Natural killer cell (primary cell): ENCODE measurements around the gene WNK1. TPM values are rescaled to one million over a fixed set of nuclear protein-coding genes. Genes with fewer than 3 reads are reported as not detected.

Source experiments
- ATAC-seq, 3 donors: fragments of 150-1000 bp in 2 of 3; fragments of 200-7000 bp in 1 of 3; cut with Tn5 transposase; 1 replicate in 1 of 3; 2 replicates in 2 of 3; pipeline ENCODE4 v1.10.0; 2021; ENCODE audit warnings: mild to moderate bottlenecking in 2 of 3, moderate library complexity in 2 of 3
- DNase-seq, 2 donors: peaks; one replicate each; pipeline versions ENCODE4 v3.0.0 to v3.0.0-alpha.2; 2013 to 2021; ENCODE audit warnings: mixed read lengths in 1 of 2
- H3K27ac ChIP-seq: one replicate; pipeline ENCODE4 v1.5.1; 2013; ENCODE audit warnings: mild to moderate bottlenecking, low read length
- H3K27me3 ChIP-seq: one replicate; pipeline ENCODE4 v1.6.1; 2013; ENCODE audit warnings: low read length; ENCODE audit not compliant: control insufficient read depth, insufficient read depth
- H3K36me3 ChIP-seq: one replicate; pipeline ENCODE4 v1.6.1; 2013; ENCODE audit warnings: low read length; ENCODE audit not compliant: control insufficient read depth, insufficient read depth
- H3K4me1 ChIP-seq: one replicate; pipeline ENCODE4 v1.6.1; 2013; ENCODE audit warnings: low read length; ENCODE audit not compliant: control insufficient read depth, insufficient read depth
- H3K4me3 ChIP-seq: one replicate; pipeline ENCODE4 v1.5.1; 2013; ENCODE audit warnings: low read length
- H3K9me3 ChIP-seq: one replicate; pipeline ENCODE4 v1.6.1; 2013; ENCODE audit warnings: low read length; ENCODE audit not compliant: control insufficient read depth, insufficient read depth
- H3K27ac Mint-ChIP-seq, 2 donors: one replicate each; pipeline ENCODE4 v1.8.0; 2022; ENCODE audit warnings: mild to moderate bottlenecking in 2 of 2, mixed read lengths in 2 of 2, moderate library complexity in 1 of 2
- H3K27me3 Mint-ChIP-seq, 2 donors: one replicate each; pipeline ENCODE4 v1.8.0; 2022; ENCODE audit warnings: low read depth in 2 of 2, mixed read lengths in 2 of 2
- H3K36me3 Mint-ChIP-seq: one replicate; pipeline ENCODE4 v1.8.0; 2022; ENCODE audit warnings: mixed read lengths
- H3K4me1 Mint-ChIP-seq, 2 donors: one replicate each; pipeline ENCODE4 v1.8.0; 2022; ENCODE audit warnings: mixed read lengths in 2 of 2
- H3K4me3 Mint-ChIP-seq: one replicate; pipeline ENCODE4 v1.8.0; 2022; ENCODE audit warnings: mild to moderate bottlenecking, moderate library complexity, mixed read lengths
- H3K9me3 Mint-ChIP-seq, 2 donors: one replicate each; pipeline ENCODE4 v1.8.0; 2022; ENCODE audit warnings: mixed read lengths in 2 of 2
- CTCF ChIP-seq: fragments of 200-600 bp; IDR thresholded peaks from one replicate; pipeline ENCODE4 v1.8.0; 2022; ENCODE audit warnings: antibody characterized with exemption
- WGBS: methylation state at CpG from one replicate; pipeline ENCODE4 v1.1.7; 2013; ENCODE audit warnings: missing lambda C conversion rate; ENCODE audit not compliant: insufficient coverage; 5-methylcytosine and 5-hydroxymethylcytosine counted together
- intact Hi-C: fragments of 100-400 bp; cut with micrococcal nuclease; formaldehyde crosslinking; loops from one replicate; pipeline ENCODE4 v1.14.2; 2022
- total RNA-seq, 4 donors: library from RNA; stranded (reverse); fragments of 120-200 nt in 1 of 4; gene quantifications; one replicate each; pipeline versions ENCODE4 v1.2.3 to v1.2.4, GENCODE V29; 2013 to 2022

The WNK1 gene
- total RNA-seq, 3 donors from 2014 or later (not counting 1 experiment from before 2014, with no cell fraction given): 177 to 203 (median 192) TPM

DNA sequence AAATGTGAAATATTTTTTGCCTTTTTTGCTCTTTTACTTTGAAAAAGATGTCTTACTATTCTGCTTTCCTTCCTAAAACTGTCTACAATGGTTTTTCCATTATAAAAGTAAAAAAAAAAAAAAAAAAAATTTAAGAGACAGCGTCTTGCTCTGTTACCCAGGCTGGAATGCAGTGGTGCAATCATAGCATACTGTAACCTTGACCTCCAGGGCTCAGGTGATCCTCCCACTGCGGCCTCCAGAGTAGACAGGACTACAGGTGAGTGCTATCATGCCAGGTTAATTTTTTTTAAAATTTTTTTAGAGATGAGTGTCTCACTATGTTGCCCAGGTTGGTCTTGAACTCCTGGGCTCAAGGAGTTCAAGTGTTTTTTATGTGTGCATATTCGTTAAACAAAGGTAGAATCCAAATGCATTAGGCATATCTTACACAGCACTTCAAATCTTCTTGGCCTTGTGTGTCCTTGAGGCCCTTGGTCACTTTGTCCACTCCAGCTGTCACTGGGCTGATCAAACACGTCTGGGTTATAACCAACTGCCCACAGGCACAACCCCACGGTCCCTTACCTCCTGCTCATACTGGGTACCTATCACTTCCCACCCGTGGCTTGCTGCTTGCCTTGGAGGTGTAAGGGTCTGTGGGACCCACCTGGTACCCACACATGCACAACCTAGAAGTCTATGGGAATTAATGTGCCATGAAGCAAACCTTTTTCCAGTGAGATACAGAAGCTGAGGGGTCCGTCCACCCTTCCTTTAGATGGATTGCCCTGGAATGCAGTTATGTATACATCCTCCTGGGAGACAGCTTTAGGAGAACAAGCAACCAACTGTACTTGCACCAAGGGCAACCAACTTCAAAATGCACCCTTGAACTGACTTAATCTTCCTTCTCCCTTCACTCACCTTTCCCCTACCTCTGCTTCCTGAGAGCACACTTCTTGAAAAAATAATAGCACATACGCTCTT is 184.3 kb downstream of the WNK1 start:
- Histone ChIP-seq H3K27me3 (no peaks in the 10 kb centered on the region), H3K9me3 (no peaks in the 10 kb centered on the region), H3K4me3 (no peak overlapping the region), H3K36me3 (peaks cover 1% of the 10 kb centered on the region), H3K27ac (no peak overlapping the region), H3K4me1 (no peaks in the 10 kb centered on the region)
- Mint-ChIP-seq H3K9me3 (no peaks in the 10 kb centered on the region), H3K36me3 (no peaks in the 10 kb centered on the region), H3K27ac (no peak overlapping the region), H3K4me1 (peaks cover 0 to 4% of the 10 kb centered on the region in 2 donors), H3K4me3 (no peak overlapping the region), H3K27me3 (no peaks in the 10 kb centered on the region)
- WGBS: 92% methylated on average over 8 of the region's 8 CpGs
- TF ChIP-seq CTCF: no peak
- intact Hi-C loops: no loop called here
- ATAC-seq (no peak), DNase-seq (no peak)

DNA sequence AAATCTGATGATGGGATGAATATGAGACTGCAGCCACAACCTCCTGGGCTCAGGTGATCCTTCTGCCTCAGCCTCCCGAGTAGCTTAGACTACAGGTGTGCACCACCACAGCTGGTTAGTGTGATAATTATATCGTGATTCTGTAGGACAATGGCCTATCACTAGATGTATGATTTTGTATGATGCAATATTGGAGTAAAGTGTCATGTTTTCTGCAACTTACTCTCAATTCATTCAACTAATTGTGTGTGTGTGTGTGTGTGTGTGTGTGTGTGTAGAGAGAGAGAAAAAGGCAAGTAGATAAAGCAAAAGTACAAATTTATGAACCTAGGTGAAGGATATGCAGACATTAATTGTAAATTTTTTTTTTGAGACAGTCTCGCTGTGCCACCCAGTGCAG is 186.4 kb downstream of the WNK1 start:
- DNase-seq: no peak
- no peak for ATAC-seq
- H3K36me3 Mint-ChIP-seq: no peaks in the 10 kb centered on the region
- Histone ChIP-seq H3K27ac (no peak overlapping the region), H3K4me1 (no peaks in the 10 kb centered on the region), H3K9me3 (no peaks in the 10 kb centered on the region), H3K27me3 (no peaks in the 10 kb centered on the region), H3K36me3 (no peaks in the 10 kb centered on the region), H3K4me3 (no peak overlapping the region)
- H3K4me3 Mint-ChIP-seq: no peak overlapping the region
- no peaks in the 10 kb centered on the region for H3K9me3 Mint-ChIP-seq
- intact Hi-C loops: no loop called here
- TF ChIP-seq CTCF: no peak
- H3K27ac Mint-ChIP-seq: no peak overlapping the region
- H3K4me1 Mint-ChIP-seq: peaks cover under 1 to 4% of the 10 kb centered on the region in 2 donors
- 100% methylated on average over 3 of the region's 3 CpGs for WGBS
- no peaks in the 10 kb centered on the region for H3K27me3 Mint-ChIP-seq

- intact Hi-C loops: no loop called here
- WGBS: 97% methylated on average over 6 of the region's 6 CpGs
- no peaks in the 10 kb centered on the region for H3K36me3 Mint-ChIP-seq
- peaks cover 5% of the 10 kb centered on the region for H3K4me1 ChIP-seq
- no peak for TF ChIP-seq CTCF
- peaks cover 3% of the 10 kb centered on the region for H3K36me3 ChIP-seq
- no peaks in the 10 kb centered on the region for H3K27me3 Mint-ChIP-seq
- no peaks in the 10 kb centered on the region for H3K9me3 ChIP-seq
- H3K4me3 ChIP-seq: no peak overlapping the region
- ATAC-seq: no peak
- H3K27me3 ChIP-seq: no peaks in the 10 kb centered on the region
- no peak for DNase-seq
- H3K4me1 Mint-ChIP-seq: peaks cover 14 to 24% of the 10 kb centered on the region in 2 donors
- H3K9me3 Mint-ChIP-seq: no peaks in the 10 kb centered on the region
- no peak overlapping the region for H3K4me3 Mint-ChIP-seq
- no peak overlapping the region for H3K27ac Mint-ChIP-seq
- H3K27ac ChIP-seq: no peak overlapping the region
These were observed 190.7 kb downstream of the WNK1 start for GRCh38 chr12:943051-943450.
